Activated CD4-positive, alpha-beta T cell treated with anti-CD3 and anti-CD28 coated beads, Interleukin-2, amount 10 ng/mL, durations not matched to agents 7 days and 5 days (primary cell): ENCODE data around the gene ACIN1. TPM values are rescaled to one million over a fixed set of nuclear protein-coding genes. Genes with fewer than 3 reads are reported as not detected.
A peak's percentile ranks its signal among the peaks of the same experiment; 100 is the strongest.

Experiments
- CTCF ChIA-PET: fragments of 350-600 bp; sonication (Branson Sonifier 250); formaldehyde crosslinking; loops from one replicate; lab custom pipeline; 2021; ENCODE audit warnings: antibody characterized with exemption; lab: Charles Lee
- POLR2A ChIA-PET: fragments of 350-600 bp; sonication (Branson Sonifier 250); formaldehyde crosslinking; loops from one replicate; lab custom pipeline; 2021; ENCODE audit warnings: antibody characterized with exemption; lab: Charles Lee
- DNase-seq: peaks from one replicate; pipeline ENCODE4 v3.0.0-alpha.2; 2020
- H3K27ac Mint-ChIP-seq: one replicate; pipeline ENCODE4 v1.8.0; 2021; ENCODE audit warnings: mild to moderate bottlenecking, moderate library complexity, mixed read lengths
- H3K27me3 Mint-ChIP-seq: one replicate; pipeline ENCODE4 v1.8.0; 2021; ENCODE audit warnings: mixed read lengths
- H3K36me3 Mint-ChIP-seq: one replicate; pipeline ENCODE4 v1.8.0; 2021; ENCODE audit warnings: low read depth, mixed read lengths
- H3K4me1 Mint-ChIP-seq: one replicate; pipeline ENCODE4 v1.8.0; 2021; ENCODE audit warnings: mixed read lengths
- H3K4me3 Mint-ChIP-seq: one replicate; pipeline ENCODE4 v1.8.0; 2021; ENCODE audit warnings: mild to moderate bottlenecking, moderate library complexity, mixed read lengths
- H3K9me3 Mint-ChIP-seq: one replicate; pipeline ENCODE4 v1.8.0; 2021; ENCODE audit warnings: mixed read lengths
- total RNA-seq, 2 experiments: library from RNA; stranded (reverse); gene quantifications; one replicate each; pipeline ENCODE4 v1.2.3, GENCODE V29; 2021

ACIN1 gene
- total RNA-seq, 2 experiments from 2014 or later: 202 to 221 TPM

- DNase-seq: no peak
- no peaks in the 10 kb centered on the region for H3K36me3 Mint-ChIP-seq
- peak overlapping the region; percentile 67 for H3K27ac Mint-ChIP-seq
- no peaks in the 10 kb centered on the region for H3K27me3 Mint-ChIP-seq
- no peak overlapping the region for H3K4me3 Mint-ChIP-seq
- peaks cover 38% of the 10 kb centered on the region for H3K4me1 Mint-ChIP-seq
- ChIA-PET CTCF (interaction anchor here (0.7 to 3.0 kb wide), 24 partner anchors 11 to 258 kb away, joined by 3 to 37 read pairs (median 4); partner anchors contain the start of genes PABPN1 and SLC7A8), POLR2A (interaction anchor here (0.6 kb wide), 1 partner anchor 64 kb away, joined by 3 read pairs; no protein-coding TSS in a partner anchor)
- no peaks in the 10 kb centered on the region for H3K9me3 Mint-ChIP-seq
Measured at GRCh38 chr14:23121361-23121771, 26.4 kb upstream of the ACIN1 start.

DNA sequence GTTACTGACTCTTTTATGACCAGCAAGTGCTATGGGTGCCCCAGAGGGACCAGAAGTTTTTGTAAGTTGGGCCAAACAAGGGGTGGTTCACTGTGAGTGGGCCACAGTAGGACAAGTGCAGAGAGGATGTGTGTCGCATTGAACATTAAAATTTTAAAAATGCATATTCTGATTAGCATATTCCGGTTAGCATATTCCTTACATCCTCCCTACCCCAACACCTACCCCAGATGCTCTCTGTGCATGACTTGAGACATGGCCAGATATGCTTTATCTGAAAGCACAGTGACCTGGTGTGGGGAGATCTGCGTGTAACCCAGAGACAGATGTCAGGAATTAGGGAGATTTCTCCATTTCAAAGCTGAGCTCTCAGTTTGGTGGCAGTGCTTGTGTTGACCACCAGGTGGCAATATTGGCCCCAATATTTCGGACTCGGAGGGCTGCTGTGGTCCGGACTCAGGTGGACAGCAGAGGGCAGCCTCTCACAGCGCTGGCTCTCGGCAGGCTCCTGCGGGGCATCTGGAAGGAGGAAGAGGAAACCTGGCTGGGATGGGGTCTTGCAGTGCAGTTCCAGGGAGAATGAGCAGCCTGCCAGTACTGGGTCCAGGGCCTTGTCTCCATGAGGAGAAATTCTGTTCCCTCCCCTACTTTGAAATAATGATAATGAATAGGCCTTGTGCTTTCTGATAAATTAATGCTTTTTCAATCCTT lies 25.8 kb upstream of the ACIN1 start:
- H3K27ac Mint-ChIP-seq: peak overlapping the region; percentile 91

GRCh38 chr14:23119363-23120327 lies 24.7 kb upstream of the ACIN1 start:
- Mint-ChIP-seq H3K36me3 (no peaks in the 10 kb centered on the region), H3K4me1 (peaks cover 43% of the 10 kb centered on the region), H3K27ac (peak overlapping the region; percentile 91), H3K9me3 (no peaks in the 10 kb centered on the region), H3K4me3 (peak overlapping the region; percentile 57), H3K27me3 (no peaks in the 10 kb centered on the region)
- CTCF ChIA-PET: interaction anchor here (0.6 to 3.0 kb wide), 15 partner anchors 9 to 146 kb away, joined by 3 to 37 read pairs (median 5); partner anchors contain the start of gene SLC7A8
- POLR2A ChIA-PET: interaction anchor here (0.5 to 2.0 kb wide), 2 partner anchors 25 to 1552 kb away, joined by 3 to 12 read pairs; partner anchors contain the start of genes ACIN1 and C14orf119
- peak; percentile 65 for DNase-seq

More for the DNA sequence above, 25.8 kb upstream of the ACIN1 start:
- Mint-ChIP-seq H3K4me1 (peaks cover 38% of the 10 kb centered on the region), H3K27me3 (no peaks in the 10 kb centered on the region), H3K36me3 (no peaks in the 10 kb centered on the region), H3K4me3 (peak overlapping the region; percentile 57), H3K9me3 (no peaks in the 10 kb centered on the region)
- ChIA-PET CTCF (interaction anchor here (0.6 to 3.0 kb wide), 38 partner anchors 9 to 259 kb away, joined by 3 to 37 read pairs (median 4); partner anchors contain the start of genes ACIN1, C14orf119, CIROP and PABPN1), POLR2A (interaction anchor here (2.0 kb wide), 1 partner anchor 26 kb away, joined by 12 read pairs; the partner anchor contains the start of genes ACIN1 and C14orf119)
- DNase-seq: peak; percentile 86

GRCh38 chr14:23118506-23119362 lies 23.8 kb upstream of the ACIN1 start, which contains the start of gene CEBPE:
CEBPE (minus strand) TSS chr14:23119255; CDS start chr14:23119091, 164 bp downstream.
- H3K9me3 Mint-ChIP-seq: no peaks in the 10 kb centered on the region
- ChIA-PET CTCF (interaction anchor here (2.9 to 3.0 kb wide), 2 partner anchors 20 to 70 kb away, joined by 15 to 37 read pairs; no protein-coding TSS in a partner anchor), POLR2A (interaction anchor here (2.0 kb wide), 1 partner anchor 24 kb away, joined by 12 read pairs; the partner anchor contains the start of genes ACIN1 and C14orf119)
- H3K27ac Mint-ChIP-seq: peak within 1 kb of the TSS; percentile 91
- peaks cover 49% of the 10 kb centered on the region for H3K4me1 Mint-ChIP-seq
- H3K27me3 Mint-ChIP-seq: no peaks in the 10 kb centered on the region
- peak within 1 kb of the TSS; percentile 57 for H3K4me3 Mint-ChIP-seq
- no peaks in the 10 kb centered on the region for H3K36me3 Mint-ChIP-seq
- DNase-seq: no peak

GRCh38 chr14:23117371-23118020 lies 22.6 kb upstream of the ACIN1 start:
- ChIA-PET POLR2A (no interaction called here), CTCF (interaction anchor here (1.1 kb wide), 1 partner anchor 60 kb away, joined by 3 read pairs; the partner anchor contains the start of gene CDH24)
- Mint-ChIP-seq H3K9me3 (no peaks in the 10 kb centered on the region), H3K36me3 (no peaks in the 10 kb centered on the region), H3K27me3 (no peaks in the 10 kb centered on the region), H3K27ac (peak overlapping the region; percentile 39), H3K4me3 (no peak overlapping the region), H3K4me1 (peaks cover 49% of the 10 kb centered on the region)
- DNase-seq: no peak

DNA sequence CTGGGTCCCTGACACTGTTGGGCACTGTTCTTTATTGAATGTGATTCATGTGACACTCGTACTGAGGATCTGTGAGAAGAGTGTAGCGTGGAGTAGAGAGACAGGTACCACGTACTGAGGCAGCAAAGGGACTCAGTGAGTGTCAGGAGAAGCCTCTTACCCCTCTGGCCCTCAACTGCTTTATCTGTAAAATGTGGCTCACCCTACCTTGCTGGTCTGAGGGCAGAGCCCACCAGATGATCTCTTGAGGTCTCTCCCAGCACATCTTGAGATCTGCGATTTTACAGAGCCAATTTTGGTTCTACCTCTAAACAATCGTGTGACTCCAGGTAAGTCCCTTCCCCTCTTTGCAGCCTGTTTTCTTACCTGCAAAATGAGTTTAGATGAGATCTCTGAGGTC lies 21.0 kb upstream of the ACIN1 start:
- ChIA-PET CTCF (no interaction called here), POLR2A (no interaction called here)
- Mint-ChIP-seq H3K9me3 (no peaks in the 10 kb centered on the region), H3K4me3 (no peak overlapping the region), H3K4me1 (peaks cover 36% of the 10 kb centered on the region), H3K36me3 (no peaks in the 10 kb centered on the region), H3K27me3 (no peaks in the 10 kb centered on the region), H3K27ac (no peak overlapping the region)
- DNase-seq: no peak

- Mint-ChIP-seq H3K4me3 (no peak overlapping the region), H3K9me3 (no peaks in the 10 kb centered on the region), H3K36me3 (no peaks in the 10 kb centered on the region), H3K4me1 (peaks cover 29% of the 10 kb centered on the region), H3K27me3 (no peaks in the 10 kb centered on the region), H3K27ac (no peak overlapping the region)
- no peak for DNase-seq
- ChIA-PET CTCF (no interaction called here), POLR2A (no interaction called here)
Measured at GRCh38 chr14:23115039-23115731, 20.2 kb upstream of the ACIN1 start.

- Mint-ChIP-seq H3K4me1 (peaks cover 24% of the 10 kb centered on the region), H3K27ac (no peak overlapping the region), H3K9me3 (no peaks in the 10 kb centered on the region), H3K36me3 (no peaks in the 10 kb centered on the region), H3K4me3 (no peak overlapping the region), H3K27me3 (no peaks in the 10 kb centered on the region)
- no peak for DNase-seq
- CTCF ChIA-PET: no interaction called here
- POLR2A ChIA-PET: no interaction called here
Measured at GRCh38 chr14:23114669-23115038, 19.7 kb upstream of the ACIN1 start.

DNA sequence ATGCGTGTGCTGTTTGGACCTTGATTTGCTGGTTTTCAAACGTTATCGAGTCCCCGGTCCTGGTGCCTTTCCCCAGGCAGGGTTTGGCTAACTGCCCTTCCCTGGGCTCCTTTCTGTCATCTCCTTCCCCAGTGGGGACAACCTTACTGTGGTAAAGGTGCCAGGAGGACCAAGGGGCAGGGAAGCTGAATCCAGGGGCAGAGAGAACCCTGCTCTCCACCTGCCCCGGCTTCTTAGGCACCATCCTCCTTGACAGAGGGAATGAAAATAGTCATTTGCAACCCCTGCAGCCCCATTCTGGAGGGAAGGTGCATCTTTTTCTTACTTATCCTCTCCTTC lies 19.2 kb upstream of the ACIN1 start:
- Mint-ChIP-seq H3K9me3 (no peaks in the 10 kb centered on the region), H3K27me3 (no peaks in the 10 kb centered on the region)
- CTCF ChIA-PET: no interaction called here

GRCh38 chr14:23113431-23114119 lies 18.6 kb upstream of the ACIN1 start:
- no peaks in the 10 kb centered on the region for H3K36me3 Mint-ChIP-seq
- no peak overlapping the region for H3K27ac Mint-ChIP-seq
- H3K9me3 Mint-ChIP-seq: no peaks in the 10 kb centered on the region
- H3K27me3 Mint-ChIP-seq: no peaks in the 10 kb centered on the region
- ChIA-PET CTCF (interaction anchor here (0.6 to 5.5 kb wide), 4 partner anchors 7 to 188 kb away, joined by 3 to 31 read pairs (median 4); no protein-coding TSS in a partner anchor), POLR2A (no interaction called here)
- no peak overlapping the region for H3K4me3 Mint-ChIP-seq
- peaks cover 14% of the 10 kb centered on the region for H3K4me1 Mint-ChIP-seq
- DNase-seq: no peak

More for the DNA sequence above, 19.2 kb upstream of the ACIN1 start:
- Mint-ChIP-seq H3K36me3 (no peaks in the 10 kb centered on the region), H3K27ac (no peak overlapping the region), H3K4me1 (peaks cover 18% of the 10 kb centered on the region), H3K4me3 (no peak overlapping the region)
- DNase-seq: no peak
- POLR2A ChIA-PET: no interaction called here
